H1 (cell line): ENCODE results near the gene RAB30.

ENCODE experiments used
- CTCF ChIP-seq, 3 experiments: IDR thresholded peaks; 1 replicate in 2 of 3; 2 replicates in 1 of 3; pipeline versions ENCODE4 v1.5.1 to v1.6.1; 2011; ENCODE audit warnings: low read length in 3 of 3, mild to moderate bottlenecking in 3 of 3, inconsistent platforms in 2 of 3, low read depth in 1 of 3, moderate library complexity in 1 of 3; ENCODE audit not compliant: insufficient read depth in 1 of 3; ENCODE audit errors: control extremely low read depth in 1 of 3
- MAX ChIP-seq: IDR thresholded peaks from 2 replicates; pipeline ENCODE4 v1.6.1; 2012; ENCODE audit warnings: inconsistent platforms
- POLR2A ChIP-seq, 2 experiments: IDR thresholded peaks; 1 replicate in 1 of 2; 2 replicates in 1 of 2; pipeline ENCODE4 v1.6.1; 2011; ENCODE audit warnings: low read depth in 2 of 2, low read length in 2 of 2, mild to moderate bottlenecking in 2 of 2; ENCODE audit errors: control extremely low read depth in 1 of 2
- POLR2AphosphoS5 ChIP-seq: IDR thresholded peaks from 2 replicates; pipeline ENCODE4 v1.6.1; 2011; ENCODE audit warnings: low read depth, low read length
- USF2 ChIP-seq: IDR thresholded peaks from 2 replicates; pipeline ENCODE4 v1.6.1; 2011; ENCODE audit warnings: low read length, improper control_type of control experiment

- TF ChIP-seq MAX (no peak), USF2 (no peak), CTCF (IDR thresholded peaks at IDR 0.05; ENCODE audit: control extremely low read depth in 1 of 3, insufficient read depth in 1 of 3, low read depth in 1 of 3, low read length in 3 of 3) (no peak), POLR2A (IDR thresholded peaks at IDR 0.05; ENCODE audit: control extremely low read depth in 1 of 2, low read depth in 2 of 2, low read length in 2 of 2) (no peak), POLR2AphosphoS5 (no peak)
Observed at GRCh38 chr11:83002522-83002921, 69.2 kb downstream of the RAB30 start.
